Measurements from ENCODE around the gene TFDP2.

The TFDP2 gene

GRCh38 chr3:142051351-142051750 lies 98.0 kb downstream of the TFDP2 start:
- Histone ChIP-seq H3K27me3 (ENCODE audit: control insufficient read depth in 5 of 5, insufficient read depth in 4 of 5, low read length in 5 of 5) (no peaks in the 10 kb centered on the region), H3K9me3 (ENCODE audit: control insufficient read depth in 5 of 5, low read length in 5 of 5) (peaks cover 0 to 4% (median 2%) of the 10 kb centered on the region in 5 donors)

GRCh38 chr3:142047021-142047369 lies 102.3 kb downstream of the TFDP2 start:
- Histone ChIP-seq H3K36me3 (ENCODE audit: control insufficient read depth in 5 of 5, insufficient read depth in 5 of 5, low read length in 5 of 5) (peaks cover 0 to 5% (median 0%) of the 10 kb centered on the region in 5 donors), H3K27me3 (ENCODE audit: control insufficient read depth in 5 of 5, insufficient read depth in 4 of 5, low read length in 5 of 5) (no peaks in the 10 kb centered on the region), H3K9me3 (ENCODE audit: control insufficient read depth in 5 of 5, low read length in 5 of 5) (no peaks in the 10 kb centered on the region), H3K4me1 (ENCODE audit: control insufficient read depth in 5 of 5, insufficient read depth in 5 of 5, low read length in 5 of 5) (no peaks in the 10 kb centered on the region), H3K4me3 (ENCODE audit: low read depth in 1 of 5, low read length in 5 of 5) (no peak overlapping the region), H3K27ac (ENCODE audit: low read depth, low read length) (no peak overlapping the region), H3K9ac (ENCODE audit: low read length in 5 of 5) (no peak overlapping the region)

More at GRCh38 chr3:142051351-142051750, 98.0 kb downstream of the TFDP2 start:
- H3K4me3 ChIP-seq (ENCODE audit: low read depth in 1 of 5, low read length in 5 of 5), result no peak overlapping the region
- H3K9ac ChIP-seq (ENCODE audit: low read length in 5 of 5), result no peak overlapping the region
- peaks cover 0 to 5% (median 2%) of the 10 kb centered on the region in 5 donors for H3K36me3 ChIP-seq (ENCODE audit: control insufficient read depth in 5 of 5, insufficient read depth in 5 of 5, low read length in 5 of 5)
- H3K4me1 ChIP-seq (ENCODE audit: control insufficient read depth in 5 of 5, insufficient read depth in 5 of 5, low read length in 5 of 5), result no peaks in the 10 kb centered on the region
- no peak overlapping the region for H3K27ac ChIP-seq (ENCODE audit: low read depth, low read length)

- Histone ChIP-seq H3K36me3 (ENCODE audit: control insufficient read depth in 5 of 5, insufficient read depth in 5 of 5, low read length in 5 of 5) (peaks cover 0 to 3% (median 0%) of the 10 kb centered on the region in 5 donors), H3K9me3 (ENCODE audit: control insufficient read depth in 5 of 5, low read length in 5 of 5) (no peaks in the 10 kb centered on the region), H3K27ac (ENCODE audit: low read depth, low read length) (no peak overlapping the region), H3K4me1 (ENCODE audit: control insufficient read depth in 5 of 5, insufficient read depth in 5 of 5, low read length in 5 of 5) (no peaks in the 10 kb centered on the region), H3K27me3 (ENCODE audit: control insufficient read depth in 5 of 5, insufficient read depth in 4 of 5, low read length in 5 of 5) (no peaks in the 10 kb centered on the region), H3K4me3 (ENCODE audit: low read depth in 1 of 5, low read length in 5 of 5) (no peak overlapping the region), H3K9ac (ENCODE audit: low read length in 5 of 5) (no peak overlapping the region)
Measured at GRCh38 chr3:142046320-142047020, 102.9 kb downstream of the TFDP2 start.

GRCh38 chr3:142040941-142041491 lies 108.3 kb downstream of the TFDP2 start:
- H3K4me1 ChIP-seq (ENCODE audit: control insufficient read depth in 5 of 5, insufficient read depth in 5 of 5, low read length in 5 of 5), result no peaks in the 10 kb centered on the region
- H3K9me3 ChIP-seq (ENCODE audit: control insufficient read depth in 5 of 5, low read length in 5 of 5), result no peaks in the 10 kb centered on the region
- no peak overlapping the region for H3K9ac ChIP-seq (ENCODE audit: low read length in 5 of 5)
- peaks cover 0 to 3% (median 0%) of the 10 kb centered on the region in 5 donors for H3K36me3 ChIP-seq (ENCODE audit: control insufficient read depth in 5 of 5, insufficient read depth in 5 of 5, low read length in 5 of 5)
- H3K27ac ChIP-seq (ENCODE audit: low read depth, low read length), result no peak overlapping the region
- H3K4me3 ChIP-seq (ENCODE audit: low read depth in 1 of 5, low read length in 5 of 5), result no peak overlapping the region
- H3K27me3 ChIP-seq (ENCODE audit: control insufficient read depth in 5 of 5, insufficient read depth in 4 of 5, low read length in 5 of 5), result no peaks in the 10 kb centered on the region

- no peaks in the 10 kb centered on the region for H3K4me1 ChIP-seq (ENCODE audit: control insufficient read depth in 5 of 5, insufficient read depth in 5 of 5, low read length in 5 of 5)
- no peaks in the 10 kb centered on the region for H3K9me3 ChIP-seq (ENCODE audit: control insufficient read depth in 5 of 5, low read length in 5 of 5)
- H3K27ac ChIP-seq (ENCODE audit: low read depth, low read length), result no peak overlapping the region
- H3K27me3 ChIP-seq (ENCODE audit: control insufficient read depth in 5 of 5, insufficient read depth in 4 of 5, low read length in 5 of 5), result no peaks in the 10 kb centered on the region
- no peaks in the 10 kb centered on the region for H3K36me3 ChIP-seq (ENCODE audit: control insufficient read depth in 5 of 5, insufficient read depth in 5 of 5, low read length in 5 of 5)
- no peak overlapping the region for H3K9ac ChIP-seq (ENCODE audit: low read length in 5 of 5)
- no peak overlapping the region for H3K4me3 ChIP-seq (ENCODE audit: low read depth in 1 of 5, low read length in 5 of 5)
Measured at GRCh38 chr3:142035308-142035922, 113.9 kb downstream of the TFDP2 start.

- no peak overlapping the region for H3K4me3 ChIP-seq (ENCODE audit: low read depth in 1 of 5, low read length in 5 of 5)
- no peaks in the 10 kb centered on the region for H3K4me1 ChIP-seq (ENCODE audit: control insufficient read depth in 5 of 5, insufficient read depth in 5 of 5, low read length in 5 of 5)
- no peak overlapping the region for H3K9ac ChIP-seq (ENCODE audit: low read length in 5 of 5)
- H3K27me3 ChIP-seq (ENCODE audit: control insufficient read depth in 5 of 5, insufficient read depth in 4 of 5, low read length in 5 of 5), result no peaks in the 10 kb centered on the region
- H3K36me3 ChIP-seq (ENCODE audit: control insufficient read depth in 5 of 5, insufficient read depth in 5 of 5, low read length in 5 of 5), result no peaks in the 10 kb centered on the region
- H3K9me3 ChIP-seq (ENCODE audit: control insufficient read depth in 5 of 5, low read length in 5 of 5), result no peaks in the 10 kb centered on the region
- H3K27ac ChIP-seq (ENCODE audit: low read depth, low read length), result no peak overlapping the region
Measured at GRCh38 chr3:142033292-142033691, 116.1 kb downstream of the TFDP2 start.

GRCh38 chr3:142031575-142031974 lies 117.8 kb downstream of the TFDP2 start:
- peaks cover 0 to 8% (median 6%) of the 10 kb centered on the region in 5 donors for H3K4me1 ChIP-seq (ENCODE audit: control insufficient read depth in 5 of 5, insufficient read depth in 5 of 5, low read length in 5 of 5)
- H3K4me3 ChIP-seq (ENCODE audit: low read depth in 1 of 5, low read length in 5 of 5), result no peak overlapping the region
- no peaks in the 10 kb centered on the region for H3K27me3 ChIP-seq (ENCODE audit: control insufficient read depth in 5 of 5, insufficient read depth in 4 of 5, low read length in 5 of 5)
- H3K9me3 ChIP-seq (ENCODE audit: control insufficient read depth in 5 of 5, low read length in 5 of 5), result no peaks in the 10 kb centered on the region
- no peaks in the 10 kb centered on the region for H3K36me3 ChIP-seq (ENCODE audit: control insufficient read depth in 5 of 5, insufficient read depth in 5 of 5, low read length in 5 of 5)
- H3K9ac ChIP-seq (ENCODE audit: low read length in 5 of 5), result no peak overlapping the region
- H3K27ac ChIP-seq (ENCODE audit: low read depth, low read length), result no peak overlapping the region

GRCh38 chr3:142029791-142030190 lies 119.6 kb downstream of the TFDP2 start:
- Histone ChIP-seq H3K4me3 (ENCODE audit: low read depth in 1 of 5, low read length in 5 of 5) (no peak overlapping the region), H3K27ac (ENCODE audit: low read depth, low read length) (no peak overlapping the region), H3K9me3 (ENCODE audit: control insufficient read depth in 5 of 5, low read length in 5 of 5) (no peaks in the 10 kb centered on the region), H3K27me3 (ENCODE audit: control insufficient read depth in 5 of 5, insufficient read depth in 4 of 5, low read length in 5 of 5) (no peaks in the 10 kb centered on the region), H3K36me3 (ENCODE audit: control insufficient read depth in 5 of 5, insufficient read depth in 5 of 5, low read length in 5 of 5) (no peaks in the 10 kb centered on the region), H3K4me1 (ENCODE audit: control insufficient read depth in 5 of 5, insufficient read depth in 5 of 5, low read length in 5 of 5) (peaks cover 0 to 8% (median 6%) of the 10 kb centered on the region in 5 donors), H3K9ac (ENCODE audit: low read length in 5 of 5) (no peak overlapping the region)

GRCh38 chr3:142029052-142029642 lies 120.2 kb downstream of the TFDP2 start:
- Histone ChIP-seq H3K27ac (ENCODE audit: low read depth, low read length) (no peak overlapping the region), H3K27me3 (ENCODE audit: control insufficient read depth in 5 of 5, insufficient read depth in 4 of 5, low read length in 5 of 5) (no peaks in the 10 kb centered on the region), H3K4me1 (ENCODE audit: control insufficient read depth in 5 of 5, insufficient read depth in 5 of 5, low read length in 5 of 5) (peaks cover 0 to 8% (median 6%) of the 10 kb centered on the region in 5 donors), H3K9ac (ENCODE audit: low read length in 5 of 5) (no peak overlapping the region), H3K9me3 (ENCODE audit: control insufficient read depth in 5 of 5, low read length in 5 of 5) (no peaks in the 10 kb centered on the region), H3K36me3 (ENCODE audit: control insufficient read depth in 5 of 5, insufficient read depth in 5 of 5, low read length in 5 of 5) (no peaks in the 10 kb centered on the region), H3K4me3 (ENCODE audit: low read depth in 1 of 5, low read length in 5 of 5) (no peak overlapping the region)

- Histone ChIP-seq H3K36me3 (ENCODE audit: control insufficient read depth in 5 of 5, insufficient read depth in 5 of 5, low read length in 5 of 5) (no peaks in the 10 kb centered on the region), H3K27me3 (ENCODE audit: control insufficient read depth in 5 of 5, insufficient read depth in 4 of 5, low read length in 5 of 5) (no peaks in the 10 kb centered on the region), H3K9ac (ENCODE audit: low read length in 5 of 5) (peak overlapping the region; percentile 12 to 71 (median 52)), H3K4me3 (ENCODE audit: low read depth in 1 of 5, low read length in 5 of 5) (peak overlapping the region; percentile 59 to 83 (median 65)), H3K4me1 (ENCODE audit: control insufficient read depth in 5 of 5, insufficient read depth in 5 of 5, low read length in 5 of 5) (peaks cover 0 to 8% (median 6%) of the 10 kb centered on the region in 5 donors), H3K27ac (ENCODE audit: low read depth, low read length) (no peak overlapping the region), H3K9me3 (ENCODE audit: control insufficient read depth in 5 of 5, low read length in 5 of 5) (no peaks in the 10 kb centered on the region)
Measured at GRCh38 chr3:142028243-142028777, 121.0 kb downstream of the TFDP2 start.

All from subcutaneous abdominal adipose tissue (tissue), 5 donors.